Neural crest cell (in vitro differentiated cells): ENCODE data around the gene ZNF516. TPM values are rescaled to one million over a fixed set of nuclear protein-coding genes. Genes with fewer than 3 reads are reported as not detected.

Experiments used
- DNase-seq: peaks from one replicate; pipeline ENCODE4 v3.0.0; 2021; ENCODE audit warnings: low read depth, mixed read lengths, low spot score
- H3K27ac Mint-ChIP-seq: one replicate; pipeline ENCODE4 v1.8.0; 2021; ENCODE audit warnings: mild to moderate bottlenecking, mixed read lengths; ENCODE audit not compliant: unreplicated experiment
- H3K27me3 Mint-ChIP-seq: 2 replicates; pipeline ENCODE4 v1.8.0; 2021; ENCODE audit warnings: low read depth, mild to moderate bottlenecking, mixed read lengths
- H3K36me3 Mint-ChIP-seq: 2 replicates; pipeline ENCODE4 v1.8.0; 2021; ENCODE audit warnings: low read depth, mild to moderate bottlenecking, mixed read lengths
- H3K4me1 Mint-ChIP-seq: 2 replicates; pipeline ENCODE4 v1.8.0; 2021; ENCODE audit warnings: mixed read lengths
- H3K4me3 Mint-ChIP-seq: one replicate; pipeline ENCODE4 v1.8.0; 2021; ENCODE audit warnings: mild to moderate bottlenecking, mixed read lengths
- H3K9me3 Mint-ChIP-seq: 2 replicates; pipeline ENCODE4 v1.8.0; 2021; ENCODE audit warnings: mixed read lengths
- CTCF ChIP-seq: fragments of 200-600 bp; sonication (generic); conservative IDR thresholded peaks from 2 replicates; pipeline ENCODE4 v1.5.0; 2021; ENCODE audit warnings: antibody characterized with exemption, mild to moderate bottlenecking
- total RNA-seq: library from RNA; stranded (reverse); gene quantifications from 2 replicates; pipeline ENCODE4 v1.2.1, GENCODE V29; 2021

The ZNF516 gene
- total RNA-seq, 1 donor from 2014 or later = 91.2 TPM

GRCh38 chr18:76388261-76388660 is 106.8 kb downstream of the ZNF516 start:
- Mint-ChIP-seq H3K36me3 (peaks cover 29% of the 10 kb centered on the region), H3K4me3 (no peak overlapping the region), H3K27ac (peak overlapping the region; percentile 50), H3K27me3 (peaks cover 4% of the 10 kb centered on the region), H3K4me1 (peaks cover 31% of the 10 kb centered on the region), H3K9me3 (no peaks in the 10 kb centered on the region)
- no peak for DNase-seq
- TF ChIP-seq CTCF = no peak

GRCh38 chr18:76387608-76388007 is 107.4 kb downstream of the ZNF516 start:
- Mint-ChIP-seq H3K36me3 (peaks cover 29% of the 10 kb centered on the region), H3K27ac (no peak overlapping the region), H3K9me3 (no peaks in the 10 kb centered on the region), H3K4me3 (peak overlapping the region; percentile 27), H3K4me1 (peaks cover 31% of the 10 kb centered on the region), H3K27me3 (peaks cover 4% of the 10 kb centered on the region)
- TF ChIP-seq CTCF = no peak
- DNase-seq = no peak

- H3K27me3 Mint-ChIP-seq = no peaks in the 10 kb centered on the region
- H3K27ac Mint-ChIP-seq = no peak overlapping the region
- peak overlapping the region; percentile 2 for H3K4me3 Mint-ChIP-seq
- no peak for DNase-seq
- peaks cover 32% of the 10 kb centered on the region for H3K4me1 Mint-ChIP-seq
- H3K9me3 Mint-ChIP-seq = no peaks in the 10 kb centered on the region
- no peak for TF ChIP-seq CTCF
- H3K36me3 Mint-ChIP-seq = peaks cover 29% of the 10 kb centered on the region
Measured at GRCh38 chr18:76386886-76387285, 108.2 kb downstream of the ZNF516 start.

- Mint-ChIP-seq H3K4me1 (peaks cover 24% of the 10 kb centered on the region), H3K9me3 (no peaks in the 10 kb centered on the region), H3K36me3 (peaks cover 26% of the 10 kb centered on the region), H3K27ac (no peak overlapping the region), H3K27me3 (no peaks in the 10 kb centered on the region), H3K4me3 (no peak overlapping the region)
- DNase-seq = no peak
- TF ChIP-seq CTCF = no peak
Measured at GRCh38 chr18:76386071-76386470, 109.0 kb downstream of the ZNF516 start.

GRCh38 chr18:76385681-76385975 is 109.4 kb downstream of the ZNF516 start:
- H3K36me3 Mint-ChIP-seq = peaks cover 25% of the 10 kb centered on the region
- no peak for TF ChIP-seq CTCF
- H3K4me3 Mint-ChIP-seq = no peak overlapping the region
- H3K9me3 Mint-ChIP-seq = no peaks in the 10 kb centered on the region
- DNase-seq = no peak
- no peaks in the 10 kb centered on the region for H3K27me3 Mint-ChIP-seq
- no peak overlapping the region for H3K27ac Mint-ChIP-seq
- H3K4me1 Mint-ChIP-seq = peaks cover 24% of the 10 kb centered on the region
